HepG2 (cell line): Measurements from ENCODE around the gene RBX1. TPM values are rescaled to one million over a fixed set of nuclear protein-coding genes. Genes with fewer than 3 reads are reported as not detected.

Source experiments
- ATAC-seq: fragments of 200-7000 bp; cut with Tn5 transposase; 3 replicates; pipeline ENCODE4 v1.9.1; 2020; ENCODE audit warnings: mild to moderate bottlenecking, moderate library complexity
- BruUV-seq: library from RNA; stranded (reverse); fragments of 400-500 nt; replicated peaks from 2 replicates; lab custom pipeline; 2021; lab: Mats Ljungman, UMichigan
- CTCF ChIA-PET: fragments of 300-600 bp; formaldehyde crosslinking; extraction: SDS; loops from one replicate; lab custom pipeline; 2021; ENCODE audit warnings: low total read pairs, inconsistent platforms, low intra/inter-chr PET ratio; lab: Yijun Ruan, JAX
- POLR2A ChIA-PET: fragments of 350-600 bp; sonication (Branson Sonifier 250); formaldehyde crosslinking; loops from one replicate; lab custom pipeline; 2020; ENCODE audit warnings: antibody characterized with exemption, inconsistent platforms; lab: Yijun Ruan, JAX
- DNase-seq: peaks from one replicate; pipeline ENCODE4 v3.0.0-alpha.2; 2015; ENCODE audit warnings: low spot score
- FAIRE-seq: peaks from 3 replicates; lab custom pipeline; 2011; peaks lifted over from hg19 to GRCh38; lab: Jason Lieb, UNC
- H2AFZ ChIP-seq: one replicate; pipeline ENCODE4 v1.6.1; 2011; ENCODE audit warnings: low read length, inconsistent platforms
- H3K27ac ChIP-seq: fragments of 300-600 bp; 3 replicates; pipeline ENCODE4 v1.8.0; 2011; ENCODE audit warnings: mixed run types, mild to moderate bottlenecking, mixed read lengths, low read length, inconsistent platforms; ENCODE audit not compliant: insufficient read depth; ENCODE audit errors: extremely low read length
- H3K27me3 ChIP-seq, 2 experiments: fragments of 200-600 bp in 1 of 2; 2 replicates in 1 of 2; 3 replicates in 1 of 2; pipeline versions ENCODE4 v1.6.0 to v1.8.0; 2011; ENCODE audit warnings: low read length in 2 of 2, mild to moderate bottlenecking in 2 of 2, moderate library complexity in 2 of 2, inconsistent platforms in 1 of 2; ENCODE audit not compliant: insufficient read depth in 2 of 2, control insufficient read depth in 1 of 2
- H3K36me3 ChIP-seq, 2 experiments: fragments of 200-600 bp in 1 of 2; replicated peaks in 1 of 2; 2 replicates in 1 of 2; 3 replicates in 1 of 2; pipeline versions ENCODE4 v1.5.1 to v1.8.0; 2011; ENCODE audit warnings: low read length in 2 of 2, inconsistent platforms in 1 of 2; ENCODE audit not compliant: insufficient read depth in 2 of 2, control insufficient read depth in 1 of 2
- H3K4me1 ChIP-seq: 2 replicates; pipeline ENCODE4 v1.5.1; 2012; ENCODE audit warnings: low read length, inconsistent platforms; ENCODE audit not compliant: insufficient read depth
- H3K4me2 ChIP-seq: 2 replicates; pipeline ENCODE4 v1.6.0; 2011; ENCODE audit warnings: low read depth, low read length, inconsistent platforms
- H3K4me3 ChIP-seq, 3 experiments: fragments of 200-600 bp in 1 of 3; sonication (generic), shearing (Covaris generic) in 1 of 3; replicated peaks in 1 of 3; 2 replicates each; pipeline ENCODE4 v1.5.1; 2011 to 2016; ENCODE audit warnings: low read length in 3 of 3, inconsistent platforms in 2 of 3, low read depth in 2 of 3, mild to moderate bottlenecking in 2 of 3, control low read depth in 1 of 3, mixed read lengths in 1 of 3; ENCODE audit not compliant: insufficient read depth in 1 of 3
- H3K79me2 ChIP-seq: one replicate; pipeline ENCODE4 v1.6.1; 2011; ENCODE audit warnings: low read length, inconsistent platforms; ENCODE audit not compliant: insufficient read depth
- H3K9ac ChIP-seq: 2 replicates; pipeline ENCODE4 v1.6.0; 2011; ENCODE audit warnings: mild to moderate bottlenecking, low read depth, low read length, inconsistent platforms; ENCODE audit not compliant: insufficient read depth
- H3K9me3 ChIP-seq: 2 replicates; pipeline ENCODE4 v1.5.1; 2012; ENCODE audit warnings: mild to moderate bottlenecking, low read length
- H4K20me1 ChIP-seq: 2 replicates; pipeline ENCODE4 v1.6.0; 2011; ENCODE audit warnings: inconsistent platforms, mild to moderate bottlenecking, low read length, moderate library complexity; ENCODE audit not compliant: insufficient read depth
- HDAC6 ChIP-seq: fragments of 200-600 bp; sonication (generic); IDR thresholded peaks from 2 replicates; pipeline ENCODE4 v1.7.0; 2017; ENCODE audit warnings: mild to moderate bottlenecking, antibody characterized with exemption, low read length, low read depth
- JDP2 ChIP-seq: sonication (generic); formaldehyde crosslinking; IDR thresholded peaks from 2 replicates; pipeline ENCODE4 v1.8.1; 2022; ENCODE audit warnings: missing genetic modification reagents, borderline replicate concordance
- MEIS2 ChIP-seq: sonication (generic); formaldehyde crosslinking; IDR thresholded peaks from 2 replicates; pipeline ENCODE4 v1.9.0; 2021; ENCODE audit warnings: mild to moderate bottlenecking, missing genetic modification reagents
- NONO ChIP-seq, 2 experiments: fragments of 450-650 bp in 1 of 2; sonication (generic) in 1 of 2; formaldehyde crosslinking in 1 of 2; IDR thresholded peaks in 1 of 2; conservative IDR thresholded peaks in 1 of 2; 2 replicates each; pipeline versions ENCODE4 v1.6.1 to v1.8.0; 2017 to 2022; ENCODE audit warnings: mild to moderate bottlenecking in 1 of 2, missing genetic modification reagents in 1 of 2, moderate library complexity in 1 of 2
- SALL1 ChIP-seq: sonication (generic); formaldehyde crosslinking; IDR thresholded peaks from 2 replicates; pipeline ENCODE4 v1.8.0; 2022; ENCODE audit warnings: mild to moderate bottlenecking, missing genetic modification reagents
- THAP11 ChIP-seq: IDR thresholded peaks from 2 replicates; pipeline ENCODE4 v1.6.1; 2016; ENCODE audit warnings: missing biosample characterization, missing genetic modification reagents
- ZNF549 ChIP-seq: sonication (generic); formaldehyde crosslinking; IDR thresholded peaks from 2 replicates; pipeline ENCODE4 v1.5.0; 2020; ENCODE audit warnings: missing genetic modification reagents
- ZNF616 ChIP-seq: sonication (generic); formaldehyde crosslinking; IDR thresholded peaks from 2 replicates; pipeline ENCODE4 v1.5.0; 2020; ENCODE audit warnings: low read depth, mild to moderate bottlenecking, missing genetic modification reagents
- ZNF891 ChIP-seq: sonication (generic); formaldehyde crosslinking; IDR thresholded peaks from 2 replicates; pipeline ENCODE4 v1.5.0; 2020; ENCODE audit warnings: mild to moderate bottlenecking, missing genetic modification reagents
- ZSCAN30 ChIP-seq: sonication (generic); formaldehyde crosslinking; IDR thresholded peaks from 2 replicates; pipeline ENCODE4 v1.5.0; 2020; ENCODE audit warnings: mild to moderate bottlenecking, missing genetic modification reagents
- WGBS: methylation state at CpG from one replicate; pipeline ENCODE4 v1.1.6; 2017; ENCODE audit warnings: low lambda C conversion rate; 5-methylcytosine and 5-hydroxymethylcytosine counted together
- in situ Hi-C: cut with HindIII; loops from 2 replicates; pipeline ENCODE4 v1.10.0; 2017; ENCODE audit warnings: low pct_unique_long_range_greater_than_20kb; ENCODE audit not compliant: extremely low pct_ligation_motif_present
- intact Hi-C: fragments of 100-400 bp; cut with micrococcal nuclease; formaldehyde crosslinking; loops from one replicate; pipeline ENCODE4 v1.10.0; 2022; ENCODE audit not compliant: unreplicated experiment
- polyA plus RNA-seq, 8 experiments: library from polyadenylated mRNA; depleted of rRNA in 3 of 8; stranded (reverse) in 7 of 8; unstranded in 1 of 8; fragments of >200 nt; fragmentation: Illumina TruSeq in 4 of 8; extraction: Trizol in 4 of 8; gene quantifications; 2 replicates each; pipeline versions ENCODE4 v1.2.1 to v1.2.3, GENCODE V29; 2011 to 2016; ENCODE audit warnings: low read depth in 4 of 8, missing spikeins in 1 of 8, mixed read lengths in 1 of 8; ENCODE audit not compliant: insufficient read depth in 1 of 8
- total RNA-seq, 5 experiments: library from RNA; depleted of rRNA; stranded (reverse); fragments of >200 nt; fragmentation: Illumina TruSeq; extraction: Trizol; gene quantifications; 2 replicates each; pipeline ENCODE4 v1.2.3, GENCODE V29; 2016; ENCODE audit warnings: low read depth in 1 of 5
- TF ChIP-seq, protein P1 (sequence below): sonication (generic); formaldehyde crosslinking; IDR thresholded peaks from 2 replicates; pipeline ENCODE4 v1.4.0; 2020; ENCODE audit warnings: low read depth, mild to moderate bottlenecking, missing genetic modification reagents
- TF ChIP-seq, protein P2 (sequence below): sonication (generic); formaldehyde crosslinking; IDR thresholded peaks from 2 replicates; pipeline ENCODE4 v1.5.0; 2020; ENCODE audit warnings: missing genetic modification reagents
- TF ChIP-seq, protein P3 (sequence below): sonication (generic); formaldehyde crosslinking; IDR thresholded peaks from 2 replicates; pipeline ENCODE4 v1.8.0; 2022; ENCODE audit warnings: mild to moderate bottlenecking, missing genetic modification reagents, moderate library complexity
- TF ChIP-seq, protein P4 (sequence below): sonication (generic); formaldehyde crosslinking; IDR thresholded peaks from 2 replicates; pipeline ENCODE4 v1.4.0; 2020; ENCODE audit warnings: low read depth, mild to moderate bottlenecking, missing genetic modification reagents

RBX1 gene
- total and polyA plus RNA-seq, 2 of the 13 experiments (the other 11 are each of a cell fraction or from before 2014, with no cell fraction given): 84.9 to 90.2 TPM

DNA sequence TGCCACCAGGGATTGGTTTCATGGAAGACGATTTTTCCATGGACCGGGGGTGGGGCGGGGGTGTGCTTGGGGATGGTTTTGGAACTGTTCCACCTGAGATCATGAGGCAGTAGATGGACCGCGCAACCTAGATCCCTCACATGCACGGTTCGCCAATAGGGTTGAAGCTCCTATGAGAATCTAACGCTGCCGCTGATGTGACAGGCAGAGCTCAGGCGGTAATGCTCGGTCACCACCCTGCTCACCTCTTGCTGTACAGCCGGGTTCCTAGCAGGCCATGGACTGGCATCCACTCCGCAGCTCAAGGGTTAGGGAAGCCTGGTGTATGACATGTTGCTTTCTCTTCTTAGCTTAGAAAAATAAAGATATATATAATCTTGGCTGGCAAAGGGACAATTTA, 22.0 kb downstream of the RBX1 start (continued):
- TF ChIP-seq MEIS2 (CRISPR knock-in tag) (no peak), SALL1 (CRISPR knock-in tag) (no peak), JDP2 (CRISPR knock-in tag) (no peak)
- TF ChIP-seq, protein P1, sequence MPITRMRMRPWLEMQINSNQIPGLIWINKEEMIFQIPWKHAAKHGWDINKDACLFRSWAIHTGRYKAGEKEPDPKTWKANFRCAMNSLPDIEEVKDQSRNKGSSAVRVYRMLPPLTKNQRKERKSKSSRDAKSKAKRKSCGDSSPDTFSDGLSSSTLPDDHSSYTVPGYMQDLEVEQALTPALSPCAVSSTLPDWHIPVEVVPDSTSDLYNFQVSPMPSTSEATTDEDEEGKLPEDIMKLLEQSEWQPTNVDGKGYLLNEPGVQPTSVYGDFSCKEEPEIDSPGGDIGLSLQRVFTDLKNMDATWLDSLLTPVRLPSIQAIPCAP (CRISPR knock-in tag): no peak
- TF ChIP-seq, all 625 proteins: peak for 0

DNA sequence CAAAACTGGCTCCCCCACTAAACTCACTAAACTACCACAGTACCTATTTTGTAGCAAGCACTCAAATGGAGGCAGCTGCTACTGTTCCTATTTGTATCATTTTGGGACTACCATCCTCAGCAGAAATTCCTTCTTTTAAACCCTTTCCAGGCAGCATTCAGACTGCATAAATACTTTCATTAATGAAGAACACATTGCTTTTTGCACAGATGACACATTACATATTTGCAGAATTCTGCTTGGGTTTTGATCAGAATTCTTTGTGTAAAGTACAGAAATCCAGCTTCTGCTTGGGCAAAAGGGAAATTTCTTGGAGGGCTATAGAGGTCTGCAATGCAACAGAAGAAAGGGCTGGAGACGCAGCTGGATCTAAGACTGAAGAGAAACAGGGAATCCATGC, 24.2 kb downstream of the RBX1 start:
- Histone ChIP-seq H3K4me3 (no peak overlapping the region), H3K9ac (no peak overlapping the region), H3K4me2 (no peak overlapping the region), H3K9me3 (no peaks in the 10 kb centered on the region), H3K4me1 (no peaks in the 10 kb centered on the region), H2AFZ (no peak overlapping the region), H3K79me2 (no peaks in the 10 kb centered on the region), H3K27me3 (no peaks in the 10 kb centered on the region; a peak in 1 of 5 replicates), H4K20me1 (no peaks in the 10 kb centered on the region), H3K36me3 (peaks cover 0 to 10% of the 10 kb centered on the region in 2 experiments), H3K27ac (no peak overlapping the region)
- ATAC-seq (no peak), DNase-seq (no peak), FAIRE-seq (no peak)
- TF ChIP-seq, protein P2, sequence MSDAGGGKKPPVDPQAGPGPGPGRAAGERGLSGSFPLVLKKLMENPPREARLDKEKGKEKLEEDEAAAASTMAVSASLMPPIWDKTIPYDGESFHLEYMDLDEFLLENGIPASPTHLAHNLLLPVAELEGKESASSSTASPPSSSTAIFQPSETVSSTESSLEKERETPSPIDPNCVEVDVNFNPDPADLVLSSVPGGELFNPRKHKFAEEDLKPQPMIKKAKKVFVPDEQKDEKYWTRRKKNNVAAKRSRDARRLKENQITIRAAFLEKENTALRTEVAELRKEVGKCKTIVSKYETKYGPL (CRISPR knock-in tag): no peak
- TF ChIP-seq ZNF891 (no peak), NONO (IDR thresholded peaks at IDR 0.05) (no peak), NONO (CRISPR knock-in tag; conservative IDR thresholded peaks at IDR 0.05) (no peak), HDAC6 (no peak), ZSCAN30 (CRISPR knock-in tag) (no peak), ZNF549 (CRISPR knock-in tag) (no peak), ZNF616 (CRISPR knock-in tag) (no peak), THAP11 (CRISPR knock-in tag) (no peak)
- TF ChIP-seq, protein P3, sequence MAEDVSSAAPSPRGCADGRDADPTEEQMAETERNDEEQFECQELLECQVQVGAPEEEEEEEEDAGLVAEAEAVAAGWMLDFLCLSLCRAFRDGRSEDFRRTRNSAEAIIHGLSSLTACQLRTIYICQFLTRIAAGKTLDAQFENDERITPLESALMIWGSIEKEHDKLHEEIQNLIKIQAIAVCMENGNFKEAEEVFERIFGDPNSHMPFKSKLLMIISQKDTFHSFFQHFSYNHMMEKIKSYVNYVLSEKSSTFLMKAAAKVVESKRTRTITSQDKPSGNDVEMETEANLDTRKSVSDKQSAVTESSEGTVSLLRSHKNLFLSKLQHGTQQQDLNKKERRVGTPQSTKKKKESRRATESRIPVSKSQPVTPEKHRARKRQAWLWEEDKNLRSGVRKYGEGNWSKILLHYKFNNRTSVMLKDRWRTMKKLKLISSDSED (CRISPR knock-in tag): no peak
- TF ChIP-seq, protein P4, sequence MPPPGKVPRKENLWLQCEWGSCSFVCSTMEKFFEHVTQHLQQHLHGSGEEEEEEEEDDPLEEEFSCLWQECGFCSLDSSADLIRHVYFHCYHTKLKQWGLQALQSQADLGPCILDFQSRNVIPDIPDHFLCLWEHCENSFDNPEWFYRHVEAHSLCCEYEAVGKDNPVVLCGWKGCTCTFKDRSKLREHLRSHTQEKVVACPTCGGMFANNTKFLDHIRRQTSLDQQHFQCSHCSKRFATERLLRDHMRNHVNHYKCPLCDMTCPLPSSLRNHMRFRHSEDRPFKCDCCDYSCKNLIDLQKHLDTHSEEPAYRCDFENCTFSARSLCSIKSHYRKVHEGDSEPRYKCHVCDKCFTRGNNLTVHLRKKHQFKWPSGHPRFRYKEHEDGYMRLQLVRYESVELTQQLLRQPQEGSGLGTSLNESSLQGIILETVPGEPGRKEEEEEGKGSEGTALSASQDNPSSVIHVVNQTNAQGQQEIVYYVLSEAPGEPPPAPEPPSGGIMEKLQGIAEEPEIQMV (CRISPR knock-in tag): no peak
- in situ Hi-C loops (no loop called here), intact Hi-C loops (no loop called here)
- ChIA-PET CTCF (no interaction called here), POLR2A (no interaction called here)
- 82% methylated on average over 1 of the region's 1 CpG for WGBS
- BruUV-seq: no TSS peak
